VCaP (cell line): ENCODE measurements around the gene SVOP.
"Not testable (repeated sequence)": the region's sequence is repeated elsewhere in the genome, so short reads cannot be mapped to it uniquely, and the experiment has no call there.

Experiments used
- H3K27ac ChIP-seq: fragments of 450-650 bp; 2 replicates; pipeline ENCODE4 v1.5.1; 2017
- CTCF ChIP-seq: fragments of 450-650 bp; conservative IDR thresholded peaks from 2 replicates; pipeline ENCODE4 v1.5.1; 2017; ENCODE audit warnings: mild to moderate bottlenecking, moderate library complexity

The SVOP gene

DNA sequence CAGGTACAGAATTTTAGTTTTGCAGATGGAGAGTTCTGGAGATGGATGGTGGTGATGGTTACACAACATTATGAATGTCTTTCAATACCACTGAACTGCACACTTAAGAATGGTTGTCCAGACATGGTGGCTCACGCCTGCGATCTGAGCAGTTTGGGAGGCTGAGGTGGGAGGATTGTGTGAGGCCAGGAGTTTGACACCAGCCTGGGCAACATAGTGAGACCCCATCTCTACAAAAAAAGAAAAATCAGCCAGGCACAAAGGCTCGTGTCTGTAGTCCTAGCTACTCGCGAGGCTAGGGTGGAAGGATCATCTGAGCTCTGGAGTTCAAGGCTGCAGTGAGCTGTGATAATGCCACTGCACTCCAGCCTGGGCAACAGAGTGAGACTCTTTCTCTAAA is 23.4 kb upstream of the SVOP start:
- no peak overlapping the region for H3K27ac ChIP-seq
- no peak for TF ChIP-seq CTCF

DNA sequence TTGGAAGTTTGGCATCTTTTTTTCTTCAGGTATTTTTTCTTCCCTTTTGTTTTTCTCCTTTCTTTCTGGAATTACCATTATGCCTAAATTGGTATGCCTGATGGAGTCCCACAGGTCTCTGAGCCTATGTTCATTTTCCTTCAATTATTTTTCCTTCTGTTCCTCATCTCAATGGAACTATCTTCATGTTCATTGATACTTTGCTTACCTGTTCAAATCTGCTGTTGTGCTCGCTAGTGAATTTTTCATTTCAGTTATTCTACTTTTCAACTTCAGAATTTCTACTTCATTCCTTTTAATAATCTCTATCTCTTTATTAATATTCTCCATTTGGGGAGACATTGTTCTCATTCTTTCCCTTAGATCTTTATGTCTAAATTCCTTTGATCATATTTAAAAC is 16.1 kb upstream of the SVOP start:
- TF ChIP-seq CTCF, result no peak
- H3K27ac ChIP-seq, result no peak overlapping the region

DNA sequence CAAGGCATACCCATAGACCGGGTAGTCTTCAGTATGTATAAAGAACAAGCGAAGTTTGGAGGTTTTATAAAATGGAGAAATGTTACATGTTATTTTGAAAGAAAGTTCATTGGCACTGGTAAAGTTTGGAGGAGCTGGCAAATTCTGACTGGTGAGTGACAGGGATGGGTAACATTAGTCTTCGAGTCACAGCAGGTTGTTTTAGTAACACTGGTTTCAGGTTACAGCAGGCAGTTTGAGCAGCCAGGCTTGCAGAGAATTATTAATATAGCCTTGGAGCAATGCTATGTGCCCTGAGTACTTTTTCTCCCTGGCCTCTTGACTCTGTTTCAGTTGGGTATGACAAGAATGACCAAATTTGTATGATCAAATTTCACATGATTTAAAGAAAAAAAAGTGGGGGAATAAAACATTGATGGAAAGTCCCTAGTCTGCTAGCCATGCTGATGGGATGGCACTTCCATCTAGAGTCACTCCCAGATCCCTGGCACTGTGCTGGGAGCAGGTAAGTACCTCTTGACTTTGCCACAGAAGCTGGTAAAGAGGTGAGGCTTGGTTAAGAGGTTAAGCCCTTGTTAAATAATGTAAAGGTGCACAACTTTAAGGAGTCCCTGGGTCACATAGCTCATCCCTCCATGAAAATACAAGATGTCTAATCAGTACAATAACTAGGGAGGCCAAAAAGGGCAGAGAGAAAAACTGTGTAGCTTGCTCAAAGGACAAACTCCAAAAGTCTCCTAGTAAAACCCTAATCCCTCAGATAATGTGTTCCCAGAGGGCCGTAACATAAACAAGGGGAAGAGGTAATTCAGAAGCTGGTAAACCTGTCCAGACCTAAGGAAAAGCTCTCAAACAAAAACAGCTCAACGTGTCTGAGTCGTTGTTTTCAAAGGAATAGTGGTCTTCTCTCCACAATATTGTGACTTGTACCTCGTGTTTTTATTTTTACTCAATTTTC is 12.7 kb upstream of the SVOP start:
- H3K27ac ChIP-seq, result no peak overlapping the region
- TF ChIP-seq CTCF, result no peak

DNA sequence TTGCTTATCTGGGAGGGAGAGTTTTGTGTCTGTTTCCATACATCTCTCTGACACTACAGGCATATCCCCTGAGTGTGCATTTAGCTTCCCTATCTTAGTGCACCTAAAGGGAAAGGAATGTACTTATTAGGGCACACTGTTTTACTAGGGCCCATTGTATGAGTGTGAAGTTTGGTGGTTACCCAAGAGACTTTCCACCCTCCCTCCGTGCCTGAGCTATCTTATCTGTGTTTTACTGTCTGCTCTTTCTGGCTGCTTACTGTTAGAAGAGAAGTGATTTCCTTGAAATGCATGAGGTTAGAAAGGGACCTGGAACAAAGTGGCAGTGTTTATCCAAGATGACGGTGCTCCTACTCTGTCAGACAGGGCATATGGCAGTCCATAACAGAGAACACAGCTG is 8.5 kb upstream of the SVOP start:
- no peak for TF ChIP-seq CTCF
- no peak overlapping the region for H3K27ac ChIP-seq

- H3K27ac ChIP-seq, result not testable (repeated sequence)
These were observed 7.8 kb upstream of the SVOP start for GRCh38 chr12:109028624-109029023.

- no peak for TF ChIP-seq CTCF
These were observed 6.9 kb upstream of the SVOP start for GRCh38 chr12:109027767-109028166.

DNA sequence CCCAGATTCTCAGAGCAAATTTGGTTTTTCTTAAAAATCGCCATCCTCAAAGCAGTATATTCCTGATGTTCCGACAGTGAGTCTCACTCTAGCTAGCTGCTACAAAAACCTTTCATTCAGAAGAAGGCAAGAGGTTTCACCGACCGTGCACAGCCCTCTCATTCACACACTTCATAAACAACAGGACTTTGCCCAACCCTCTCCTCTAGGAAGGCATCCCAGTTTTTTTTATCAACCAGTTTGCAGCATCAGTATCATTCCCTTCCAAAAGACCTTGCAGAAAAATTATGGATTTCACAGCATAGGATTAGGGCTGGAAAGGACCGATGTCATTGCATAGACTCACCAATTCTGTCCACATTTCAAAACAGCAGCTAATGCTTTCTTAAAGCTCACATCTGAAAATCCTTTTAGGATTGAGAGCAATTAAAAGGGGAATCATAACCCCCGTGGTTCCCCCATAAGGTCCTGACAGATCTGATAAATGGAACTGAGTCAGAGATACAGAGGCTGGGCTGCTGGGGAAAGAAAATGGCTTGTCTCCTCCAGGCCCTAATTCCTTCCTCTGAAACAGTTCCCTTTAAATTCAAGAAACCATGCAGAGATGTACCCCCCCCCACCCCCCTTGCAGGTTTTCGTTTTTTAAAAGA is 597 bp downstream of the SVOP start:
- peak overlapping the region; percentile 65 for H3K27ac ChIP-seq
- TF ChIP-seq CTCF, result no peak

More at GRCh38 chr12:109027767-109028166, 6.9 kb upstream of the SVOP start:
- no peak overlapping the region for H3K27ac ChIP-seq

DNA sequence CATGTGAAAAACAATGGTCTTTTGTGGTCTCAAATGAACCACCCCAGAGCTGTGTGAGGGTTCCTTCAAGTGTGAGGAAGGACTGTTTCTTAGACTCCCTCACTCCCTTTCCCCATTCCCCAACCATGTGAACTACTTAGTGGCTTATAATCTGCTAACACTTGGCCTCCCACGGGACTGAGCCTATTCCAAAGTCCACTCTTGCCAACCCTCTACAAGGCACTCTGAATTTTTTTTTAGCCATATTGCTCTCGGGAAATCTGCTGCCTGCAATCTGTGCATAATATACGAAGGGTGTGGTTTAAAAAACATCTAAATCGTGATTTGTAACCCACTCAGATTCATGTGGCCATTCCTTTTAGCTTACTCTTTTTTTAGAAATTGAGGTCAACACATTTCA is 2.6 kb downstream of the SVOP start:
- H3K27ac ChIP-seq, result no peak overlapping the region
- no peak for TF ChIP-seq CTCF
